ENCODE measurements around the gene ZBED4. TPM values are rescaled to one million over a fixed set of nuclear protein-coding genes. Genes with fewer than 3 reads are reported as not detected.
A peak's percentile ranks its signal among the peaks of the same experiment; 100 is the strongest.

ZBED4 gene
- total and polyA plus RNA-seq, 2 experiments from 2014 or later: 8.5 to 31.9 TPM

DNA sequence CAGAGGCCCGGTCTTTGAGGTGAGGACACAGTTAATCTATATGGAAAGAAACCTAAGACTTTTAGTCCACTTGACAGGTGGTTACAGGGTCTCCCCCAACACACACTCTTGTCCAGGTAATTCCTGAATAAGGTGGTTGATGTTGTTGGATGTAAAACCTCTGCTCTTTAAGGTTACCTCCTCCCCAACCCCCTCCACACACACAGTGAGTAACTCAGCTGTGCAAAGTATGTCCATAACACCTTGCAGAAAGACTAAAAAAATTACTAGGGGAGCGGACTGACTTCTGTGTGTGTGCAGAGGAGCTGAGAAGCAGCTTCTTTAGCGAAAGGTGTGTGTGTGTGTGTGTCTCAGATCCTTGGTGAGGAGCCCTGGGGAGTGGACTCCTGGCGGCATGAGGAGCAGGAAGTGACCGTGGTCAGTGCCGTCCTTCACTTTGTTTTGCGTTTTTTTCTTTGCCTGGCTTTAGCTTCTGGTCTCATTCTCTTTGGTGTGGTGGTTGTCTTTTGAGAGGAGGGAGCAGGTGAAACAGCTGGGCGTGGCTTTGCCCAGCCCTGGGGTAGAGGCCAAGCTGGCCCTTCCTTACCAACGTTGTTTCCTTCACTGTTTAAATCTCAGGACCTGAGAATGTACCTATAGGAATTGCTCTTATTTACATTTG is 1.7 kb downstream of the ZBED4 start:
- peaks cover 28% of the 10 kb centered on the region for H3K27me3 ChIP-seq (ENCODE audit: insufficient read depth)
- H3F3A ChIP-seq (replicated peaks; ENCODE audit: low read depth): peaks cover 5% of the 10 kb centered on the region; the same call in 1 of the 2 replicates
- H3K36me3 ChIP-seq (ENCODE audit: insufficient read depth): no peaks in the 10 kb centered on the region
- peak overlapping the region; percentile 88 for H3K4me3 ChIP-seq
- Mint-ChIP-seq H3K4me3 (peak overlapping the region; percentile 83), H3K27ac (no peak overlapping the region), H3K4me1 (peaks cover 23% of the 10 kb centered on the region), H3K36me3 (ENCODE audit: low read depth) (no peaks in the 10 kb centered on the region; the same call in 2 of the 3 replicates), H3K9me3 (no peaks in the 10 kb centered on the region), H3K27me3 (ENCODE audit: insufficient read depth, low read depth, poor library complexity) (peaks cover 35% of the 10 kb centered on the region)
- H4K20me1 ChIP-seq (replicated peaks; ENCODE audit: insufficient read depth): peaks cover 35% of the 10 kb centered on the region
- peaks cover 55% of the 10 kb centered on the region for H3K79me2 ChIP-seq (replicated peaks; ENCODE audit: insufficient read depth)
- no peak overlapping the region for H3K27ac ChIP-seq (ENCODE audit: low read depth)
- TF ChIP-seq STAT1 (IDR thresholded peaks at IDR 0.05; ENCODE audit: unreplicated experiment) (no peak), CREB1 (CRISPR knock-in tag; IDR thresholded peaks at IDR 0.05; ENCODE audit: low read depth) (no peak), NANOG (IDR thresholded peaks at IDR 0.05; ENCODE audit: borderline replicate concordance) (no peak), ZNF114 (CRISPR knock-in tag; IDR thresholded peaks at IDR 0.05) (no peak), EZH2phosphoT487 (IDR thresholded peaks at IDR 0.05; ENCODE audit: unreplicated experiment) (no peak), ZNF462 (CRISPR knock-in tag; IDR thresholded peaks at IDR 0.05) (no peak), ETS1 (IDR thresholded peaks at IDR 0.05) (no peak), JUNB (IDR thresholded peaks at IDR 0.05; ENCODE audit: unreplicated experiment) (no peak), CTCF (conservative IDR thresholded peaks at IDR 0.05; ENCODE audit: low read depth in 2 of 2) (no peak), ZNF331 (CRISPR knock-in tag; IDR thresholded peaks at IDR 0.05; ENCODE audit: low read depth) (no peak), POLR2AphosphoS5 (IDR thresholded peaks at IDR 0.05; ENCODE audit: low read depth) (no peak), EZH2 (IDR thresholded peaks at IDR 0.05; ENCODE audit: low read depth, unreplicated experiment) (no peak)
- TF ChIP-seq, protein P1, sequence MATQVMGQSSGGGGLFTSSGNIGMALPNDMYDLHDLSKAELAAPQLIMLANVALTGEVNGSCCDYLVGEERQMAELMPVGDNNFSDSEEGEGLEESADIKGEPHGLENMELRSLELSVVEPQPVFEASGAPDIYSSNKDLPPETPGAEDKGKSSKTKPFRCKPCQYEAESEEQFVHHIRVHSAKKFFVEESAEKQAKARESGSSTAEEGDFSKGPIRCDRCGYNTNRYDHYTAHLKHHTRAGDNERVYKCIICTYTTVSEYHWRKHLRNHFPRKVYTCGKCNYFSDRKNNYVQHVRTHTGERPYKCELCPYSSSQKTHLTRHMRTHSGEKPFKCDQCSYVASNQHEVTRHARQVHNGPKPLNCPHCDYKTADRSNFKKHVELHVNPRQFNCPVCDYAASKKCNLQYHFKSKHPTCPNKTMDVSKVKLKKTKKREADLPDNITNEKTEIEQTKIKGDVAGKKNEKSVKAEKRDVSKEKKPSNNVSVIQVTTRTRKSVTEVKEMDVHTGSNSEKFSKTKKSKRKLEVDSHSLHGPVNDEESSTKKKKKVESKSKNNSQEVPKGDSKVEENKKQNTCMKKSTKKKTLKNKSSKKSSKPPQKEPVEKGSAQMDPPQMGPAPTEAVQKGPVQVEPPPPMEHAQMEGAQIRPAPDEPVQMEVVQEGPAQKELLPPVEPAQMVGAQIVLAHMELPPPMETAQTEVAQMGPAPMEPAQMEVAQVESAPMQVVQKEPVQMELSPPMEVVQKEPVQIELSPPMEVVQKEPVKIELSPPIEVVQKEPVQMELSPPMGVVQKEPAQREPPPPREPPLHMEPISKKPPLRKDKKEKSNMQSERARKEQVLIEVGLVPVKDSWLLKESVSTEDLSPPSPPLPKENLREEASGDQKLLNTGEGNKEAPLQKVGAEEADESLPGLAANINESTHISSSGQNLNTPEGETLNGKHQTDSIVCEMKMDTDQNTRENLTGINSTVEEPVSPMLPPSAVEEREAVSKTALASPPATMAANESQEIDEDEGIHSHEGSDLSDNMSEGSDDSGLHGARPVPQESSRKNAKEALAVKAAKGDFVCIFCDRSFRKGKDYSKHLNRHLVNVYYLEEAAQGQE (IDR thresholded peaks at IDR 0.05; ENCODE audit: unreplicated experiment): no peak
- DNase-seq (ENCODE audit: low spot score) (no peak), ATAC-seq (no peak)
- peaks cover 14% of the 10 kb centered on the region for H3K4me1 ChIP-seq (ENCODE audit: insufficient read depth)
- no peaks in the 10 kb centered on the region for H3K9me2 ChIP-seq (ENCODE audit: insufficient read depth)
- H2AFZ ChIP-seq: no peak overlapping the region
- peak overlapping the region; percentile 95 for H3K4me2 ChIP-seq
